Epithelial cell of esophagus (primary cell): ENCODE measurements around the gene SYVN1.

ENCODE experiments used
- DNase-seq: peaks from one replicate; pipeline ENCODE4 v3.0.0; 2010; ENCODE audit warnings: low read depth
- H3K4me3 ChIP-seq: 2 replicates; pipeline ENCODE4 v1.5.1; 2011; ENCODE audit warnings: mild to moderate bottlenecking, low read length, control low read depth
- TF ChIP-seq, protein P1 (sequence below): IDR thresholded peaks from 2 replicates; pipeline ENCODE4 v1.5.1; 2011; ENCODE audit warnings: low read depth, mild to moderate bottlenecking, low read length, control low read depth, inconsistent platforms; ENCODE audit not compliant: insufficient read depth; ENCODE audit errors: missing control alignments

SYVN1 gene

DNA sequence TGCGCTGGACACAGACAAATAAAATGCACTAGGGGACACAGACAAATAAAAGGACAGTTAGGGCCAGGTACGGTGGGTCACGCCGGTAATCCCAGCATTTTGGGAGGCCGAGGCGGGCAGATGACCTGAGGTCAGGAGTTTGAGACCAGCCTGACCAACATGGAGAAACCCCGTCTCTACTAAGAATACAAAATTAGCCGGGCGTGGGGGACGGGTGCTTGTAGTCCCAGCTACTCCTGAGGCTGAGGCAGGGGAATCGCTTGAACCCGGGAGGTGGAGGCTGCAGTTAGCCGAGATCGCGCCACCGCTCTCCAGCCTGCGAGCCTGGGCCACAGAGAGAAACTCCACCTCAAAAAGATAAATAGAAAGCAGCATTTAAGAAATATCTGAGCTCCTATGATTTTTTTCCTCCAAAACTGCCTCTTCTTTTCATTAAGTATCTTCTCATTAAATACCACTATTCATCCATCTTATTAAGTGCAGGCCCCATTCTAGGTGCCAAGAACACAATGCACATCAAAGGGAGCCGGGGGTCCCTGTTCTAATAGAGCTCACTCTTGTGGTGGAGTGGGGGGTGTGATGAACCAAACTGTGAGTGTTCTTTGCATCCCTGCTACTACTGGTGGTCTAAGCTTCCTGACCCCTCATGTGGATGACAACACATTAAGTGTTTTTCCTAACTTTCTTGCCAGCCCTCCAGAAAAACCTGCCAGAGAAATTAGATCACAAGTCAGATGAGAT lies 16.1 kb downstream of the SYVN1 start:
- H3K4me3 ChIP-seq = no peak overlapping the region
- DNase-seq = no peak
- TF ChIP-seq, protein P1, sequence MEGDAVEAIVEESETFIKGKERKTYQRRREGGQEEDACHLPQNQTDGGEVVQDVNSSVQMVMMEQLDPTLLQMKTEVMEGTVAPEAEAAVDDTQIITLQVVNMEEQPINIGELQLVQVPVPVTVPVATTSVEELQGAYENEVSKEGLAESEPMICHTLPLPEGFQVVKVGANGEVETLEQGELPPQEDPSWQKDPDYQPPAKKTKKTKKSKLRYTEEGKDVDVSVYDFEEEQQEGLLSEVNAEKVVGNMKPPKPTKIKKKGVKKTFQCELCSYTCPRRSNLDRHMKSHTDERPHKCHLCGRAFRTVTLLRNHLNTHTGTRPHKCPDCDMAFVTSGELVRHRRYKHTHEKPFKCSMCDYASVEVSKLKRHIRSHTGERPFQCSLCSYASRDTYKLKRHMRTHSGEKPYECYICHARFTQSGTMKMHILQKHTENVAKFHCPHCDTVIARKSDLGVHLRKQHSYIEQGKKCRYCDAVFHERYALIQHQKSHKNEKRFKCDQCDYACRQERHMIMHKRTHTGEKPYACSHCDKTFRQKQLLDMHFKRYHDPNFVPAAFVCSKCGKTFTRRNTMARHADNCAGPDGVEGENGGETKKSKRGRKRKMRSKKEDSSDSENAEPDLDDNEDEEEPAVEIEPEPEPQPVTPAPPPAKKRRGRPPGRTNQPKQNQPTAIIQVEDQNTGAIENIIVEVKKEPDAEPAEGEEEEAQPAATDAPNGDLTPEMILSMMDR = no peak

GRCh38 chr11:65117206-65118096 lies 16.9 kb downstream of the SYVN1 start, which contains the start of gene ZNHIT2:
TSS of gene ZNHIT2 (minus strand) at chr11:65117701. CDS start at chr11:65117653, 48 bp downstream.
- H3K4me3 ChIP-seq = peak within 1 kb of the TSS; percentile 69
- peak; percentile 99 for DNase-seq
- TF ChIP-seq, protein P1 = peak; percentile 88

DNA sequence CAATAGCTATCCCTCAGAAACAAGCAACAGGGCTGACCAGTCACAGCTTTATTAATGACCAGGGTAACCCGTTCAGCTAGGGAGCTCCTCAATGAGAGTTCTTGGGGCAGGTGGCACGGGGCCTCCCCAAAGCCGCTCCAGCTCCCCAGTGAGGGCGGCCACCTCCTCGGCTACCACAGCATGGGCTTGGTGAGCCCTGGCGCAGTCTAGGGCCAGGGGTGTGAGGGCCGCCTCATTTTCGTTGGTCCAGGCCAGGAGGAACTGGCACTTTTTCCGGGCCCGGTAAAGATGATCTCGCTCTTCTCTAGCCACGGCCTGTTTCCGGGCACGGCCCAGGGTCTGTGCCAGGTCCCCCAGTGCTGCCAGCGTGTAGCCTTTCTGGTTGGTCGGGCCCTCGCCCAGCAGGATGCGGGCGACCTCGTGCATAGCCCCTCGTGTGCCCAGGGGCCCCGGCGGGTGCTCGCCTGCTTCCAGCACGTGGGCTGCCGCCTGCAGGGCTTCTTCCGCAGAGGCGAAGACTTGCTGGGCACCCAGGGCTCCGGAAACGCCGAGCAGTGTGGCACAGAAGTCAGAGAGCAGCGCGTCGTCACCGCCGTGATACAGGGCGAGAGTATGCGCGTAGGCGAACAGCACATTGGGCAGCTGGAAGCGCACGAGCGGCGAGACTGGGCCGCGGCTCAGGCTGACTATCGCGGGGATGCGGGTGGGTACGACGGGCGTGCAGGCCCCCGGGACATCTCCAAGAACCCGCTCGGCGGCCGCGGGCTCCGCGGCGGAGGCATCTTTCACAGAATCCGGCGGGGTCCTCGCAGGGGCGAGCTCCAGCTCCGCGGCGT lies 17.7 kb downstream of the SYVN1 start:
- TF ChIP-seq, protein P1 = no peak
- DNase-seq = peak; percentile 85
- H3K4me3 ChIP-seq = peak overlapping the region; percentile 69

GRCh38 chr11:65115361-65116082 lies 18.8 kb downstream of the SYVN1 start:
- DNase-seq = no peak
- H3K4me3 ChIP-seq = peak overlapping the region; percentile 69
- TF ChIP-seq, protein P1 = no peak

- TF ChIP-seq, protein P1 = no peak
- no peak for DNase-seq
- H3K4me3 ChIP-seq = no peak overlapping the region
These were observed 19.7 kb downstream of the SYVN1 start for GRCh38 chr11:65114538-65115171.
